SK-N-SH (cell line): ENCODE data around the gene ANK2. TPM values are rescaled to one million over a fixed set of nuclear protein-coding genes. Genes with fewer than 3 reads are reported as not detected.

ENCODE experiments used
- CTCF ChIA-PET: fragments of 300-600, 350-600 bp; formaldehyde crosslinking; extraction: SDS; loops from one replicate; lab custom pipeline; 2021; lab: Yijun Ruan, JAX
- POLR2A ChIA-PET: fragments of 350-600 bp; sonication (Branson Sonifier 250); formaldehyde crosslinking; extraction: SDS; loops from one replicate; lab custom pipeline; 2020; ENCODE audit warnings: antibody characterized with exemption, inconsistent platforms; lab: Yijun Ruan, JAX
- DNase-seq: peaks from one replicate; pipeline ENCODE4 v3.0.0; 2012
- H2AFZ ChIP-seq: fragments of 200-600 bp; sonication (generic); 2 replicates; pipeline ENCODE4 v1.8.1; 2016; ENCODE audit warnings: antibody characterized with exemption, mild to moderate bottlenecking, low read depth
- H3F3A ChIP-seq: fragments of 200-600 bp; sonication (generic); replicated peaks from 2 replicates; pipeline ENCODE3; 2016; ENCODE audit warnings: antibody characterized with exemption, mild to moderate bottlenecking; ENCODE audit not compliant: insufficient read depth
- H3K27ac ChIP-seq, 2 experiments: fragments of 200-500 bp in 1 of 2; fragments of 200-600 bp in 1 of 2; sonication (Bioruptor generic) in 1 of 2; sonication (generic), shearing (Covaris generic) in 1 of 2; 2 replicates each; pipeline versions ENCODE4 v1.5.1 to v1.6.1; 2014 to 2016; ENCODE audit warnings: low read depth in 2 of 2, inconsistent platforms in 1 of 2, low read length in 1 of 2, mild to moderate bottlenecking in 1 of 2, mixed read lengths in 1 of 2
- H3K27me3 ChIP-seq: fragments of 200-600 bp; sonication (generic), shearing (Covaris generic); 2 replicates; pipeline ENCODE4 v1.6.1; 2016; ENCODE audit warnings: mixed run types; ENCODE audit not compliant: insufficient read depth
- H3K36me3 ChIP-seq, 2 experiments: fragments of 200-500 bp in 1 of 2; fragments of 200-600 bp in 1 of 2; sonication (Bioruptor generic) in 1 of 2; sonication (generic) in 1 of 2; replicated peaks in 1 of 2; 2 replicates each; pipeline versions ENCODE3 to v1.5.1; 2014 to 2016; ENCODE audit warnings: low read length in 1 of 2, mild to moderate bottlenecking in 1 of 2; ENCODE audit not compliant: insufficient read depth in 2 of 2, control insufficient read depth in 1 of 2
- H3K4me1 ChIP-seq, 2 experiments: fragments of 200-500 bp in 1 of 2; fragments of 200-600 bp in 1 of 2; sonication (Bioruptor generic) in 1 of 2; sonication (generic), shearing (Covaris generic) in 1 of 2; 2 replicates each; pipeline versions ENCODE4 v1.5.1 to v1.6.1; 2014 to 2016; ENCODE audit warnings: low read depth in 1 of 2, low read length in 1 of 2, mixed run types in 1 of 2; ENCODE audit not compliant: insufficient read depth in 2 of 2, control insufficient read depth in 1 of 2
- H3K4me2 ChIP-seq: fragments of 200-600 bp; sonication (generic), shearing (Covaris generic); 2 replicates; pipeline ENCODE4 v1.6.1; 2017; ENCODE audit warnings: mixed run types
- H3K4me3 ChIP-seq, 2 experiments: fragments of 200-500 bp in 1 of 2; fragments of 200-600 bp in 1 of 2; sonication (Bioruptor generic) in 1 of 2; sonication (generic), shearing (Covaris generic) in 1 of 2; 2 replicates each; pipeline versions ENCODE4 v1.5.1 to v1.8.1; 2014 to 2016; ENCODE audit warnings: low read depth in 2 of 2, inconsistent platforms in 1 of 2, low read length in 1 of 2, mild to moderate bottlenecking in 1 of 2, mixed read lengths in 1 of 2, moderate library complexity in 1 of 2
- H3K79me2 ChIP-seq: fragments of 200-600 bp; sonication (generic); 2 replicates; pipeline ENCODE4 v1.8.1; 2017; ENCODE audit warnings: mild to moderate bottlenecking; ENCODE audit not compliant: insufficient read depth
- H3K9ac ChIP-seq: fragments of 200-600 bp; sonication (generic); 2 replicates; pipeline ENCODE4 v1.6.1; 2017; ENCODE audit warnings: mixed run types
- H3K9me2 ChIP-seq: fragments of 200-600 bp; sonication (generic); 2 replicates; pipeline ENCODE4 v1.6.1; 2017; ENCODE audit warnings: mixed run types
- H3K9me3 ChIP-seq: fragments of 200-600 bp; sonication (generic); 2 replicates; pipeline ENCODE4 v1.6.1; 2017; ENCODE audit warnings: mixed run types, mild to moderate bottlenecking, moderate library complexity
- H4K20me1 ChIP-seq: fragments of 200-600 bp; sonication (generic); 2 replicates; pipeline ENCODE4 v1.6.1; 2017; ENCODE audit warnings: mild to moderate bottlenecking, mixed run types; ENCODE audit not compliant: insufficient read depth
- CTCF ChIP-seq: fragments of 200-600 bp; sonication (generic); IDR thresholded peaks from 2 replicates; pipeline ENCODE4 v1.6.1; 2017; ENCODE audit warnings: antibody characterized with exemption, mild to moderate bottlenecking, moderate library complexity
- ELF1 ChIP-seq: IDR thresholded peaks from 2 replicates; pipeline ENCODE4 v1.4.0; 2012
- FOXJ3 ChIP-seq: sonication (generic); formaldehyde crosslinking; IDR thresholded peaks from 2 replicates; pipeline ENCODE4 v1.5.1; 2020; ENCODE audit warnings: mild to moderate bottlenecking, missing genetic modification reagents
- FOXM1 ChIP-seq: IDR thresholded peaks from 2 replicates; pipeline ENCODE4 v1.4.0; 2012; ENCODE audit warnings: low read depth, mild to moderate bottlenecking
- MXI1 ChIP-seq: IDR thresholded peaks from 2 replicates; pipeline ENCODE4 v1.6.1; 2012; ENCODE audit warnings: mild to moderate bottlenecking, low read depth, low read length, improper control_type of control experiment
- RAD21 ChIP-seq: IDR thresholded peaks from 2 replicates; pipeline ENCODE4 v1.6.1; 2012; ENCODE audit warnings: mild to moderate bottlenecking, low read length
- RCOR1 ChIP-seq: fragments of 150-350 bp; IDR thresholded peaks from 2 replicates; pipeline ENCODE4 v1.6.1; 2017; ENCODE audit warnings: antibody characterized with exemption, low read length
- SMC3 ChIP-seq: IDR thresholded peaks from 2 replicates; pipeline ENCODE4 v1.6.1; 2012; ENCODE audit warnings: low read depth, low read length, improper control_type of control experiment
- TAF1 ChIP-seq: IDR thresholded peaks from 2 replicates; pipeline ENCODE4 v1.6.1; 2012; ENCODE audit warnings: low read depth, mild to moderate bottlenecking, low read length, moderate library complexity, borderline replicate concordance
- TEAD4 ChIP-seq: IDR thresholded peaks from 2 replicates; pipeline ENCODE4 v1.4.0; 2012; ENCODE audit warnings: mild to moderate bottlenecking, borderline replicate concordance; ENCODE audit not compliant: insufficient read depth
- YY1 ChIP-seq: IDR thresholded peaks from 2 replicates; pipeline ENCODE4 v1.4.0; 2012; ENCODE audit warnings: low read depth, mild to moderate bottlenecking
- WGBS: methylation state at CpG from one replicate; pipeline ENCODE4 v1.1.6; 2017; ENCODE audit warnings: low lambda C conversion rate; 5-methylcytosine and 5-hydroxymethylcytosine counted together
- polyA plus RNA-seq, 3 experiments: library from polyadenylated mRNA; depleted of rRNA; stranded (reverse); fragments of >200 nt; gene quantifications; 2 replicates each; pipeline ENCODE4 v1.2.3, GENCODE V29; 2012
- TF ChIP-seq, protein P1 (sequence below): IDR thresholded peaks from 2 replicates; pipeline ENCODE4 v1.4.0; 2012; ENCODE audit warnings: low read depth, borderline replicate concordance

ANK2 gene
- polyA plus RNA-seq, 1 of the 3 experiments (the other 2 are of a cell fraction) = 0.69 TPM

DNA sequence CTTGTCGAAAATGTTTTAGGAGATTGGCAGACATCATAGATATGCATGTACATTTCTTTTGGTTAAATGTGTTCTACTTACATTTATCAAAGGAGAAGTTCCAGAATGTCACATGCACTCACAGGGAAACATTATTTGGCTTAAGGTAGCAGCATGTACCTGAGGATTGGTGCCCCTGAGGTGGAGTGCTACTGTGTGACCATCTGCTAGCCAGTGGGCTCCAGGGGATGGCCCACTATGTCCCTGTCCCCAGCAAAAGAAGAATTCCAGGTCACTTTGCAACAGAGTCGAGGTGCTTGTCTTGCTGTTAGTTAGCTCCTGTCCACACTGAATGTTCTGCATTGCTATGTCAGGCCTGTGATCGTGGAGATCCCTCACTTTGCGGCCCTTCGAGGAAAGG lies 283.2 kb downstream of the ANK2 start:
- H3K27ac ChIP-seq = no peak overlapping the region
- WGBS = 83% methylated on average over 5 of the region's 5 CpGs
- H3K9ac ChIP-seq = no peak overlapping the region
- H3K9me2 ChIP-seq = no peaks in the 10 kb centered on the region
- H3K4me3 ChIP-seq = no peak overlapping the region
- H3K4me1 ChIP-seq = no peaks in the 10 kb centered on the region
- no peaks in the 10 kb centered on the region for H3K9me3 ChIP-seq
- H3K4me2 ChIP-seq = no peak overlapping the region
- DNase-seq = no peak
- ChIA-PET POLR2A (no interaction called here), CTCF (no interaction called here)
- H2AFZ ChIP-seq = no peak overlapping the region
- H4K20me1 ChIP-seq = no peaks in the 10 kb centered on the region
- TF ChIP-seq FOXM1 (no peak), YY1 (no peak), TEAD4 (no peak), RCOR1 (no peak), RAD21 (no peak), CTCF (no peak)
- H3F3A ChIP-seq = no peaks in the 10 kb centered on the region
- no peaks in the 10 kb centered on the region for H3K27me3 ChIP-seq
- H3K36me3 ChIP-seq = no peaks in the 10 kb centered on the region
- no peaks in the 10 kb centered on the region for H3K79me2 ChIP-seq

DNA sequence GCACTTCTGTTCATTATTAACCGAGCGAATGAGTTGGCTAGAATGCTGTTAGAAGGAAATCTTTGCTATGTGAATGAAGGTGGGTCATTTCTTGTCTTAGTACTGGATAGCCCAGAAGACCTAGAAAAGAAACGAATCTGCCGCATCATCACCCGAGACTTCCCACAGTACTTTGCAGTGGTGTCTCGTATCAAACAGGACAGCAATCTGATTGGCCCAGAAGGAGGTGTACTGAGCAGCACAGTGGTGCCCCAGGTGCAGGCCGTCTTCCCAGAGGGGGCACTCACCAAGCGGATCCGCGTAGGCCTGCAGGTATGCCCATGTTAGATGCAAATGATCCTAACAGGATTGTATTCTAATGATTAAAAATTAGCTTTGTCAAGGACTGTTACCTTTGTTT lies 286.3 kb downstream of the ANK2 start:
- Histone ChIP-seq H3K79me2 (no peaks in the 10 kb centered on the region), H3K9me2 (no peaks in the 10 kb centered on the region), H3K9me3 (no peaks in the 10 kb centered on the region), H3K27ac (no peak overlapping the region), H3K4me1 (no peaks in the 10 kb centered on the region), H4K20me1 (no peaks in the 10 kb centered on the region), H2AFZ (no peak overlapping the region), H3K36me3 (no peaks in the 10 kb centered on the region), H3K27me3 (no peaks in the 10 kb centered on the region), H3F3A (no peaks in the 10 kb centered on the region), H3K4me3 (no peak overlapping the region), H3K9ac (no peak overlapping the region), H3K4me2 (no peak overlapping the region)
- TF ChIP-seq SMC3 = no peak
- TF ChIP-seq TEAD4 = no peak
- no peak for TF ChIP-seq MXI1
- no peak for TF ChIP-seq RCOR1
- TF ChIP-seq, protein P1, sequence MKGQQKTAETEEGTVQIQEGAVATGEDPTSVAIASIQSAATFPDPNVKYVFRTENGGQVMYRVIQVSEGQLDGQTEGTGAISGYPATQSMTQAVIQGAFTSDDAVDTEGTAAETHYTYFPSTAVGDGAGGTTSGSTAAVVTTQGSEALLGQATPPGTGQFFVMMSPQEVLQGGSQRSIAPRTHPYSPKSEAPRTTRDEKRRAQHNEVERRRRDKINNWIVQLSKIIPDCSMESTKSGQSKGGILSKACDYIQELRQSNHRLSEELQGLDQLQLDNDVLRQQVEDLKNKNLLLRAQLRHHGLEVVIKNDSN = no peak
- no peak for TF ChIP-seq TAF1
- TF ChIP-seq ELF1 = no peak
- TF ChIP-seq FOXJ3 = no peak
- TF ChIP-seq FOXM1 = no peak
- ChIA-PET CTCF (interaction anchor here (0.8 kb wide), 1 partner anchor 15 kb away, joined by 3 read pairs; no protein-coding TSS in a partner anchor), POLR2A (no interaction called here)
- WGBS = 97% methylated on average over 10 of the region's 10 CpGs
- no peak for DNase-seq
